ENCODE results near the gene CFAP46. TPM values are rescaled to one million over a fixed set of nuclear protein-coding genes. Genes with fewer than 3 reads are reported as not detected.

CFAP46 gene
- total and polyA plus RNA-seq, 9 of the 15 experiments (the other 6 are each of a cell fraction or from before 2014, with no cell fraction given): not detected

- no peak within 1 kb of the TSS for H3K4me2 ChIP-seq (ENCODE audit: insufficient read depth, low read length)
- no peak for FAIRE-seq
- intact Hi-C loops (cut with micrococcal nuclease): no loop called here
Observed at GRCh38 chr10:132785723-132786475, 156.5 kb downstream of the CFAP46 start, which contains the start of gene NKX6-2. Gene NKX6-2 (minus strand): TSS chr10:132786147. CDS start chr10:132785948, 199 bp downstream.

More at GRCh38 chr10:132785723-132786475, 156.5 kb downstream of the CFAP46 start, which contains the start of gene NKX6-2:
- DNase-seq (ENCODE audit: extremely low read depth in 1 of 4, low spot score in 3 of 4) (no peak), ATAC-seq (no peak)
- H2AFZ ChIP-seq (ENCODE audit: low read depth, low read length): no peak within 1 kb of the TSS
- no peaks in the 10 kb centered on the region for H3K9me3 ChIP-seq (replicated peaks; ENCODE audit: control insufficient read depth, insufficient read depth, low read depth, low read length)
- no peaks in the 10 kb centered on the region for H3K27me3 ChIP-seq (ENCODE audit: control insufficient read depth in 2 of 2, insufficient read depth in 2 of 2, low read length in 2 of 2)
- H3K79me2 ChIP-seq (ENCODE audit: control insufficient read depth, insufficient read depth, low read length): no peaks in the 10 kb centered on the region
- POLR2A ChIA-PET: no interaction called here
- 91% methylated on average over 10 of the region's 119 CpGs for WGBS (ENCODE audit: insufficient coverage, low coverage, missing lambda C conversion rate)
- no peaks in the 10 kb centered on the region for H3K9me1 ChIP-seq (ENCODE audit: control insufficient read depth, insufficient read depth, low read length)
- no peaks in the 10 kb centered on the region for H4K20me1 ChIP-seq (replicated peaks; ENCODE audit: control insufficient read depth, insufficient read depth, low read length)
- no TSS peak for BruUV-seq (replicated peaks)
- no peak for TF ChIP-seq ZBTB5 (IDR thresholded peaks at IDR 0.05)
- TF ChIP-seq ZNF518B (CRISPR knock-in tag; IDR thresholded peaks at IDR 0.05): no peak
- CTCF ChIA-PET (ENCODE audit: low intra/inter-chr PET ratio): no interaction called here
- H3K4me3 ChIP-seq: no peak within 1 kb of the TSS
- no peaks in the 10 kb centered on the region for H3K36me3 ChIP-seq (ENCODE audit: control insufficient read depth, insufficient read depth, low read length)
- in situ Hi-C loops (cut with MboI): no loop called here
- H3K27ac ChIP-seq (ENCODE audit: extremely low read depth, low read depth, low read length): no peak within 1 kb of the TSS
- H3K4me1 ChIP-seq (replicated peaks in 1 of 2; ENCODE audit: control insufficient read depth in 2 of 2, insufficient read depth in 2 of 2, low read length in 2 of 2): no peaks in the 10 kb centered on the region; a peak in 1 of 5 replicates
- no peak within 1 kb of the TSS for H3K9ac ChIP-seq (ENCODE audit: insufficient read depth in 1 of 2, low read depth in 2 of 2, low read length in 2 of 2)
